ENCODE data around the gene DCXR. TPM values are rescaled to one million over a fixed set of nuclear protein-coding genes. Genes with fewer than 3 reads are reported as not detected.

The DCXR gene
- total RNA-seq, 4 donors from 2014 or later: 49.4 to 117 (median 71.3) TPM

- TF ChIP-seq POLR2A (IDR thresholded peaks at IDR 0.05): no peak
- TF ChIP-seq POLR2AphosphoS5 (IDR thresholded peaks at IDR 0.05): no peak
- no peak for TF ChIP-seq CTCF (IDR thresholded peaks at IDR 0.05)
- no peak for TF ChIP-seq EP300 (IDR thresholded peaks at IDR 0.05; ENCODE audit: low read depth)
- Histone ChIP-seq H3K36me3 (no peaks in the 10 kb centered on the region), H3K4me3 (peak overlapping the region in 1 of 4 donors; percentile 82), H3K9me3 (no peaks in the 10 kb centered on the region), H3K27ac (peak overlapping the region in 3 of 4 donors; percentile 84 to 91 (median 90)), H3K4me1 (peaks cover 13 to 24% (median 23%) of the 10 kb centered on the region in 4 donors), H3K27me3 (no peaks in the 10 kb centered on the region)
- no peak for DNase-seq
- intact Hi-C loops (cut with DNase I; ENCODE audit: low total_unique reads) (no loop called here), in situ Hi-C loops (cut with MboI; ENCODE audit: low pct_ligation_motif_present in 1 of 4, low pct_unique_long_range_greater_than_20kb in 1 of 4, low sequenced_read_pairs in 3 of 4) (no loop called here)
- 78% methylated on average over 11 of the region's 20 CpGs; no CpG with 5 or more reads in 1 of the 2 donors for WGBS, 2 donors (ENCODE audit: low coverage in 1 of 2)
These were observed 26.2 kb upstream of the DCXR start for GRCh38 chr17:82063424-82064415.

- H3K27me3 ChIP-seq: no peaks in the 10 kb centered on the region
- TF ChIP-seq POLR2A (IDR thresholded peaks at IDR 0.05) (no peak), POLR2AphosphoS5 (IDR thresholded peaks at IDR 0.05) (no peak), CTCF (IDR thresholded peaks at IDR 0.05) (no peak), EP300 (IDR thresholded peaks at IDR 0.05; ENCODE audit: low read depth) (no peak)
- intact Hi-C loops (cut with DNase I; ENCODE audit: low total_unique reads): no loop called here
- no peak overlapping the region for H3K27ac ChIP-seq
- no peak for DNase-seq
- WGBS, 2 donors (ENCODE audit: low coverage in 1 of 2): 97% methylated on average over 9 of the region's 9 CpGs; no CpG with 5 or more reads in 1 of the 2 donors
- H3K36me3 ChIP-seq: peaks cover 0 to 5% (median 1%) of the 10 kb centered on the region in 4 donors
- H3K4me1 ChIP-seq: peaks cover 13 to 24% (median 23%) of the 10 kb centered on the region in 4 donors
- in situ Hi-C loops (cut with MboI; ENCODE audit: low pct_ligation_motif_present in 1 of 4, low pct_unique_long_range_greater_than_20kb in 1 of 4, low sequenced_read_pairs in 3 of 4): no loop called here
- H3K4me3 ChIP-seq: no peak overlapping the region
- H3K9me3 ChIP-seq: no peaks in the 10 kb centered on the region
These were observed 25.5 kb upstream of the DCXR start for GRCh38 chr17:82062984-82063368.

GRCh38 chr17:82062076-82062983 is 24.8 kb upstream of the DCXR start:
- no peak overlapping the region for H3K4me3 ChIP-seq
- no peaks in the 10 kb centered on the region for H3K9me3 ChIP-seq
- in situ Hi-C loops (cut with MboI; ENCODE audit: low pct_ligation_motif_present in 1 of 4, low pct_unique_long_range_greater_than_20kb in 1 of 4, low sequenced_read_pairs in 3 of 4): no loop called here
- peaks cover 0 to 7% (median 2%) of the 10 kb centered on the region in 4 donors for H3K36me3 ChIP-seq
- no peaks in the 10 kb centered on the region for H3K27me3 ChIP-seq
- no peak for TF ChIP-seq EP300 (IDR thresholded peaks at IDR 0.05; ENCODE audit: low read depth)
- no peak for TF ChIP-seq POLR2AphosphoS5 (IDR thresholded peaks at IDR 0.05)
- no peak for TF ChIP-seq POLR2A (IDR thresholded peaks at IDR 0.05)
- TF ChIP-seq CTCF (IDR thresholded peaks at IDR 0.05): no peak
- peaks cover 13 to 24% (median 23%) of the 10 kb centered on the region in 4 donors for H3K4me1 ChIP-seq
- no peak overlapping the region for H3K27ac ChIP-seq
- intact Hi-C loops (cut with DNase I; ENCODE audit: low total_unique reads): no loop called here
- WGBS, 2 donors (ENCODE audit: low coverage in 1 of 2): 85% methylated on average over 18 of the region's 24 CpGs; no CpG with 5 or more reads in 1 of the 2 donors
- no peak for DNase-seq

Data from transverse colon (tissue), 4 donors.